HuH-7 (cell line): Measurements from ENCODE around the gene STAG1.
"Not testable (repeated sequence)": the region's sequence is repeated elsewhere in the genome, so short reads cannot be mapped to it uniquely, and the experiment has no call there.

Experiments
- DNase-seq: peaks from one replicate; pipeline ENCODE4 v3.0.0; 2011; ENCODE audit warnings: low spot score

The STAG1 gene

GRCh38 chr3:136404056-136404455 is 348.1 kb downstream of the STAG1 start:
- DNase-seq = no peak

DNA sequence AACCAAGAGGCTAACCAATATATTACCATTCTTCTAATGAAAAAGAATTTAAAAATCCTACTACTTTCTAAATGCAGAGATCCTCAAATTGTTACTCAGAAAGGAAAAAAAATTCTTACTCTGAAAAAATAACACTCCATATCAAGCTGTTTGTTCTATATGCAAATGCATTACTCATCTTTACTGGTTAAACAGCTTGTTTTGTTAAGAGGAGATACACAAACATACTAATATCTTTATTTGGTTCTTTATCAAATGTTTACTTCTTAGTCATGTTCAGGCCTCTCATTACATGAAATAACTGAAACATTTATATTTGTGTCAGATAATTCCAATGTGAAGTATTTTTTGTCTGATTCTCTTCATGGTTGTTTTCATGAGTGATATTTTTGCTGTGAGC is 355.3 kb downstream of the STAG1 start:
- no peak for DNase-seq

DNA sequence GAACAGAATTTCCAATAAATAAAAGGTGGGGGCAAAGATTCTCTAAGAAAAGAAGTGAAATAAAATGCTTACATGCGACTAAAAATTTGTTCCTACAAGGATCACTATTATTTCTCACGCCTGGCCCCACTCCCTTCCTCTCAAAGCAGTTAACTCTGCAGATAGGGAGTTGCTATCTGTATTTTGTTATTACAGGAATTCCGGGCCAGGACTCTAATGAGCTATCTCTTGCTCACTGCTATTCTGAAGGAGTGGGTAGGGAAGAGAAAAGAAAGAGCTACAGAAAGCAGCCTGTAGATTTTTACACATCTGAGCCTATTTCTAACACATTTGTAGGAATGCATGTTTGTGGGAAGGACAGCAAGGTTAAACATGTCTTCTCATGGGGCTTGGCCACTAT is 361.6 kb downstream of the STAG1 start:
- no peak for DNase-seq

- no peak for DNase-seq
Observed at GRCh38 chr3:136387031-136387430, 365.1 kb downstream of the STAG1 start.

GRCh38 chr3:136385457-136385856 is 366.7 kb downstream of the STAG1 start:
- DNase-seq = no peak

DNA sequence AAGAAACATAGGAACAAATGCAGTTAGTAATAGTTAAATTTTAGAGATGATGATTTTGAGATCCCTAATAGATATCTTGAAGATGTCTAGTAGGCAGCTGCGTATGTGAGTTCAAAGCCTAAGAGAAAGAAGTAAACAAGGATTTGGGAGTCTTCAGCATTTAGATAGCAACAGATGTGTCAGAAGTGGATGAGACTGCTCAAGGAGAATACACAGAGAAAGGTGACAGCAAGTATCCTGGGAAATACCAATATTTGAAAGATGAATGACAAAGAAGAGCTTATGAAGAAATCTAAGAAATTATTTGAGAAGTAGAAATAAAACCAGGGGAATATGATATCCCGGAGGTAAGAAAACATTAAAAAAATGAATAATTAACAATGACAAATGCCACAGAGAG is 371.1 kb downstream of the STAG1 start:
- DNase-seq = no peak

GRCh38 chr3:136380530-136380929 is 371.6 kb downstream of the STAG1 start:
- DNase-seq = no peak

DNA sequence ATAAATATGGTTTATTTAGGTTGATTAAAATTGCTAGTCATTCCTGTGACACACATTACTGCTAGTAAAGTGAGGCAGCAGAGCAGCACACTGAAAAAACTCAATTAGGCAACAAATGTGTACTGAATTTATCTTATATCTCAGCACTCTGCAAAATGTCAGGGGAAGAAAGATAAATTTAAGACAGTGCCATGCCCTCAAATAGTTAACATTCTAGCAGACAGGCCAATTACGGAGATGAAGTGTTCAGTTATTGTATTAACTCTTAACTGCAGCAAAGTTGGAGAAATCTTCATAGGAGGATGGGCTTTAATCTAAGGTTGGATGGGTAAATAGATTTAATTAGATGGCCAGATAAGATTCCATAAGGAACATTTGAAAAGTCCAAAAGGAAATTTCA is 374.2 kb downstream of the STAG1 start:
- no peak for DNase-seq

DNA sequence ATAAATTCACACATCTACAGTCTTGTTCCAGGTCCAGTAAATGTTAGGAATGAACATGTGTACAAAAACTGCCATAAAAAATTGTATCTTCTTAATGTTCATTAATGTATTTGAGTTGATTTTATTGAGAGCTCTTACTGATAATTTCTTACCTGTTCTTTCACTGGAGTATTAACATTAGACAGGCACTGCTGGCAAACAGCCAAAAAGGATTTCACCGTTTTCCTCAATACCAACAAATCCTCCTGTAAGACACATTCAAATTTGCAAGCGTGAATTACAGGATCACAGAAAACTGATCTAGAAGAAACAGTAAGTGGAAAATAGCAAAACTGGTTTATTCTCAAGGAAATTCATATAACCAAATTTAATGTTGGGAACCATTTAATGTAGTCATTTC is 374.7 kb downstream of the STAG1 start:
- DNase-seq = no peak

DNA sequence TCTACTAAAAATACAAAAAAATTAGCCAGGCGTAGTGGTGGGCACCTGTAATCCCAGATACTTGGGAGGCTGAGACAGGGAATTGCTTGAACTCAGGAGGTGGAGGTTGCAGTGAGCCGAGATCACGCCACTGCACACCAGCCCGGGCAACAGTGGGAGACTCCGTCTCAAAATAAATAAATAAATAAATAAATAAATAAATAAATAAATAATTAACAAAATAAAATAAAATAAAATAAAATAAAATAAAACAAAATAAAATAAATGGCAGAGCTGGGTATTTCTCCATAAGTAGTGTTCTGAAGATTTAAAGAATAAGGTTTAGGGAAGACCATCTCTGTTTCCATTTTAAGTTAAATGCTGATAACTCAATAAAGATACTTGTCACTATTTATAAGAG is 376.4 kb downstream of the STAG1 start:
- DNase-seq = not testable (repeated sequence)

- DNase-seq = no peak
Observed at GRCh38 chr3:136366289-136366688, 385.9 kb downstream of the STAG1 start.

- no peak for DNase-seq
Observed at GRCh38 chr3:136353461-136353860, 398.7 kb downstream of the STAG1 start.

- DNase-seq = no peak
Observed at GRCh38 chr3:136351905-136352304, 400.3 kb downstream of the STAG1 start.

DNA sequence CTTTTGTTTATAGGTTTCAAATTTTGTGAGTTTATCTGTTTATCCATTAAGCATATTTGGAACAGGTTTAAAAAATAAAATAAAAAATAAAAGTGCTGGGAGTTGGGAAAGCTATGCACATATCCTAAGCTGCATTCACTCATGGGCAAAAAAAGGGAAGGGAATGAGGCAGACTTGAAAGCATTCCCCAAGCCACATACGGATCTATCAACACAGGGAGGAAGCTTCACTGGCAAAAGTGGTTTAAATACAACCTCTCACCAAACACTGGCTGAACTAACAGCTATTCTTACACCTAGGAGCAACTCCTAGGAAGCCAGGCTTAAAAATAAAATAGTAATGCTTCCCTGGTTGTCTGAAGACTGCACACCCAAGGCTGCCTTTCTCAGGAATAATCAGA is 400.8 kb downstream of the STAG1 start:
- no peak for DNase-seq

- no peak for DNase-seq
Observed at GRCh38 chr3:136350557-136350956, 401.6 kb downstream of the STAG1 start.

GRCh38 chr3:136350132-136350531 is 402.0 kb downstream of the STAG1 start:
- DNase-seq = no peak

DNA sequence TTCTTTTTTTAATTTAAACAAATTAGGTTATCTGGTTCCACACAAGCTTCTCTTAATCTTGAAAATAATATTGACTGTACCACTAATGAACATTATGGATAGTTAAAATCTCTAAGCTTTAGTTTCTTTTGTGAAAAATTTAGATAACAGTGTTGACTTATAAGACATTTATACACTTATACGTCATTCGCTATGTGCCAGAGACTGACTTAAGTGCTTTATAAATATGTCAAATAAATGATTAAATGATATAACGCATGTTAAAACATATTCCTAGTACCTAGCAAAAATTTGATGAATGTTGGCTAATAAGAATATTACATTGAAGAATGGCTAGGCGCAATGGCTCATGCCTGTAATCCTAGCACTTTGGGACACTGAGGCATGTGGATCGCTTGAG is 405.7 kb downstream of the STAG1 start:
- DNase-seq = no peak

- peak; percentile 47 for DNase-seq
Observed at GRCh38 chr3:136343873-136344555, 408.2 kb downstream of the STAG1 start.

- peak; percentile 40 for DNase-seq
Observed at GRCh38 chr3:136343446-136343845, 408.7 kb downstream of the STAG1 start.

GRCh38 chr3:136336329-136337100 is 415.7 kb downstream of the STAG1 start:
- DNase-seq = no peak

- not testable (repeated sequence) for DNase-seq
Observed at GRCh38 chr3:136334726-136335125, 417.5 kb downstream of the STAG1 start.

- DNase-seq = no peak
Observed at GRCh38 chr3:136334209-136334608, 418.0 kb downstream of the STAG1 start.

DNA sequence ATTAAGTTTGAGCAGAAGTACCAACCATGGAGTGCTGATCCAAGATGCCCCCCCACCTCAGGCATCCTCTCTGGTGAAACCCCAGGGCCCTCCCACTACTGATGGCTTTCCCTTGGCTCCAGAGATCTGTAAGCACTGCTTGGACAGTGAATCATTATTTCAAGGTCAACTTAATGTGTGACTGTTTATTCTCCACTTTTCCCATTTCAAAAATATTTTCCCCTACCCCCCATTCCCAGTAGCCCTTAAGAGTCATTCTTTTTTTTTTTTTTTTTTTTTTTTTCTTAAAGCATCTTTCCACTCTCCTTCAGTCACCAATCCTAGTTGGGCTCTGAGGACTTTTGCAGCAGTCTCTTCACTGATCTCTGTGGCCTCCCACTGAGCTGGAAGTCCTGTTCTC is 419.4 kb downstream of the STAG1 start:
- no peak for DNase-seq

- no peak for DNase-seq
Observed at GRCh38 chr3:136332302-136332701, 419.9 kb downstream of the STAG1 start.
